Heart right ventricle (tissue), 16 donors: ENCODE data around the gene CLCF1. TPM values are rescaled to one million over a fixed set of nuclear protein-coding genes. Genes with fewer than 3 reads are reported as not detected.

Experiments
- ATAC-seq, 8 donors: fragments of 200-7000 bp; cut with Tn5 transposase; one replicate each; pipeline ENCODE4 v1.9.1; 2020; ENCODE audit warnings: mild to moderate bottlenecking in 8 of 8, moderate library complexity in 8 of 8, moderate number of reproducible peaks in 1 of 8
- DNase-seq, 2 donors: peaks; one replicate each; pipeline ENCODE4 v3.0.0-alpha.2; 2020
- H3K27ac ChIP-seq, 10 donors: fragments of 200-600 bp; sonication (generic) in 2 of 10; one replicate each; pipeline versions ENCODE4 v1.5.0 to v1.8.0; 2020 to 2022; ENCODE audit warnings: mild to moderate bottlenecking in 3 of 10
- H3K27me3 ChIP-seq, 7 donors: fragments of 200-600 bp; one replicate each; pipeline ENCODE4 v1.8.0; 2021 to 2022; ENCODE audit warnings: mild to moderate bottlenecking in 2 of 7
- H3K36me3 ChIP-seq, 9 donors: fragments of 200-600 bp; sonication (generic) in 1 of 9; one replicate each; pipeline versions ENCODE4 v1.5.0 to v1.8.0; 2020 to 2022; ENCODE audit warnings: mild to moderate bottlenecking in 2 of 9
- H3K4me1 ChIP-seq, 9 donors: fragments of 200-600 bp; sonication (generic) in 1 of 9; one replicate each; pipeline versions ENCODE4 v1.5.0 to v1.8.0; 2020 to 2022; ENCODE audit warnings: mild to moderate bottlenecking in 4 of 9
- H3K4me3 ChIP-seq, 10 donors: fragments of 200-600 bp; sonication (generic) in 2 of 10; one replicate each; pipeline versions ENCODE4 v1.5.0 to v1.8.0; 2020 to 2022; ENCODE audit warnings: mild to moderate bottlenecking in 7 of 10, moderate library complexity in 2 of 10
- H3K9me3 ChIP-seq, 11 donors: fragments of 200-600 bp in 10 of 11; sonication (generic) in 2 of 11; one replicate each; pipeline versions ENCODE4 v1.5.0 to v1.8.0; 2013 to 2022; ENCODE audit warnings: mild to moderate bottlenecking in 2 of 11, control low read depth in 1 of 11, moderate library complexity in 1 of 11
- WGBS, 2 donors: extraction: QIAGEN DNeasy Blood & Tissue Kit; methylation state at CpG; one replicate each; pipeline ENCODE4 v1.1.7; 2013; ENCODE audit warnings: inconsistent platforms in 1 of 2; 5-methylcytosine and 5-hydroxymethylcytosine counted together
- intact Hi-C, 10 donors: fragments of 100-400 bp; cut with DNase I; formaldehyde crosslinking; loops; one replicate each; pipeline versions ENCODE4 v1.11.1 to v1.14.2; 2022
- polyA plus RNA-seq, 2 donors: library from polyadenylated mRNA; stranded (reverse); fragments of 200-250 nt; gene quantifications; one replicate each; pipeline ENCODE4 v1.2.3, GENCODE V29; 2013
- total RNA-seq, 10 donors: library from RNA; stranded (reverse); fragmentation: NEBNext Ultra II Directional in 3 of 10; extraction: Animal tissue kit (Norgen Biotek cat#: 25700) in 3 of 10; gene quantifications; one replicate each; pipeline versions ENCODE4 v1.2.1 to v1.2.4, GENCODE V29; 2021 to 2023
- TF ChIP-seq, protein P1 (sequence below), 9 donors: fragments of 200-600 bp; sonication (generic) in 2 of 9; IDR thresholded peaks; one replicate each; pipeline versions ENCODE4 v1.5.0 to v1.8.0; 2021 to 2022; ENCODE audit warnings: antibody characterized with exemption in 9 of 9, mild to moderate bottlenecking in 5 of 9, moderate library complexity in 1 of 9
- donor health status: Arrhythmogenic right ventricular cardiomyopathy.
- donor health status: ischemic (EF 13 %, LVEDD 7.1; RV severe dilation, severe dysfunction).
- donor health status: healthy with polysubstance abuse.
- donor health status: DM: no; HTN: yes; CAD: no.
- donor health status: DM: no; HTN: no; CAD: no.
- donor health status: ischemic (EF 25% LVEDD 6.9; RV normal size, moderate dysfunction).
- donor health status: ischemic (EF 25% LVEDD 5.7; RV mildly dilated, moderate dysfunction).
- donor health status: healthy.
- donor health status: DM: yes; HTN: yes; CAD: no.
- donor health status: Ischemic cardiomyopathy.
- donor health status: ischemic (EF 35%, LVEDD 5.7; RV mildly dilated, moderate dysfunction).
- donor health status: nonischemic (EF 11% LVEDD 7.7; RV severe dilation, severe dysfunction).
- donor health status: DM: yes; HTN: yes; CAD: no.
- donor health status: PGD.
- donor health status: ischemic (EF 29% LVEDD 5.4; RV normal size, mild dysfunction).
- donor health status: nonischemic (EF 23%, LVEDD 6.1; RV moderate dilation, normal function).

Gene CLCF1
- total and polyA plus RNA-seq, 12 donors: 0.31 to 12.3 (median 1.2) TPM

GRCh38 chr11:67382276-67383136, 9.1 kb upstream of the CLCF1 start:
- intact Hi-C loops: loop anchor here in 9 of 10 donors (1.0 to 10.0 kb wide), 12 partner anchors 25 to 300 kb away; partner anchors contain the start of gene GRK2 (in 1 of the 9)
- ATAC-seq: peak; percentile 76 to 91 (median 88)
- WGBS, 2 donors: 40 to 42% methylated on average over 16 of the region's 16 CpGs

DNA sequence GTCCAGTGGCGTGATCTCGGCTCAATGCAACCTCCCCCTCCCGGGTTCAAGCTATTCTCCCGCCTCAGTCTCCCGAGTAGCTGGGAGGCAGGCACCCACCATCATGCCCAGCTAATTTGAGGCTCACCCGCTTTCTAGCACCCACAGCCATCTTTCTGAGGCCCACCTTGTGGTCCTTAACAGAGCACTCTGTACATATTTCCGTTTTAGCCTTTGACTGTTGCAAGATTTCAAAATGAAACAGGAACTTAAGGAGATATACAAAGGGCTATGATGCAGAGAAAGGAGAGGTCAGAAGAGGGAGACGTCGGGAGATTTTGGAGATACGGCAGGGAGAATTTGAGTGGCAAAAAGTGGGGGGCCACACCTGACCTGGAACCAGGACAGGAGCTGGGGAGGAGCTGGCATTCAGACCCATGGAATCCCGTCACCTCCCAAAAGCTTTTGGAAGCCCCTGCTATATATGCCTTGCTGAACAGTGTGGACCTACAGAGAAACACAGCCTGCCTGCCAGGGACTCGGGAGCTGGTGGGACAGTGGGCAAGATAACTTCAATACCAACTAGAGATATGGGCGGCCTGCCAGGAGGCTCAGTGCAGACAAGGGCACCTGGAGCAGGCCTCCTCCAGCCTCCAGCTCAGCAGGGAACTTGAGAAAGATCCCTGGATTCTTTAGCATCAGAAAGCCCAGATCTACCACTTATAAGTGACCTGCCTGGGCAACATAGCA, 8.0 kb upstream of the CLCF1 start:
- H3K9me3 ChIP-seq: no peaks in the 10 kb centered on the region
- TF ChIP-seq, protein P1, sequence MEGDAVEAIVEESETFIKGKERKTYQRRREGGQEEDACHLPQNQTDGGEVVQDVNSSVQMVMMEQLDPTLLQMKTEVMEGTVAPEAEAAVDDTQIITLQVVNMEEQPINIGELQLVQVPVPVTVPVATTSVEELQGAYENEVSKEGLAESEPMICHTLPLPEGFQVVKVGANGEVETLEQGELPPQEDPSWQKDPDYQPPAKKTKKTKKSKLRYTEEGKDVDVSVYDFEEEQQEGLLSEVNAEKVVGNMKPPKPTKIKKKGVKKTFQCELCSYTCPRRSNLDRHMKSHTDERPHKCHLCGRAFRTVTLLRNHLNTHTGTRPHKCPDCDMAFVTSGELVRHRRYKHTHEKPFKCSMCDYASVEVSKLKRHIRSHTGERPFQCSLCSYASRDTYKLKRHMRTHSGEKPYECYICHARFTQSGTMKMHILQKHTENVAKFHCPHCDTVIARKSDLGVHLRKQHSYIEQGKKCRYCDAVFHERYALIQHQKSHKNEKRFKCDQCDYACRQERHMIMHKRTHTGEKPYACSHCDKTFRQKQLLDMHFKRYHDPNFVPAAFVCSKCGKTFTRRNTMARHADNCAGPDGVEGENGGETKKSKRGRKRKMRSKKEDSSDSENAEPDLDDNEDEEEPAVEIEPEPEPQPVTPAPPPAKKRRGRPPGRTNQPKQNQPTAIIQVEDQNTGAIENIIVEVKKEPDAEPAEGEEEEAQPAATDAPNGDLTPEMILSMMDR (IDR thresholded peaks at IDR 0.05): no peak
- H3K4me3 ChIP-seq: peak overlapping the region in 1 of 10 donors; percentile 2
- DNase-seq: no peak
- 77 to 82% methylated on average over 13 of the region's 13 CpGs for WGBS, 2 donors
- peak overlapping the region in 1 of 10 donors; percentile 75 for H3K27ac ChIP-seq
- ATAC-seq: no peak
- peaks cover 0 to 10% (median 0%) of the 10 kb centered on the region in 7 donors for H3K27me3 ChIP-seq
- H3K36me3 ChIP-seq: no peaks in the 10 kb centered on the region
- peaks cover 0 to 36% (median 4%) of the 10 kb centered on the region in 9 donors for H3K4me1 ChIP-seq
- intact Hi-C loops: loop anchor here in 5 of 10 donors (5.0 to 10.0 kb wide), 6 partner anchors 34 to 299 kb away; partner anchors contain the start of gene GRK2 (in 1 of the 5)

More at GRCh38 chr11:67382276-67383136, 9.1 kb upstream of the CLCF1 start:
- Histone ChIP-seq H3K27me3 (peaks cover 0 to 7% (median 0%) of the 10 kb centered on the region in 7 donors), H3K4me1 (peaks cover 0 to 44% (median 4%) of the 10 kb centered on the region in 9 donors), H3K27ac (no peak overlapping the region), H3K36me3 (no peaks in the 10 kb centered on the region), H3K4me3 (no peak overlapping the region), H3K9me3 (no peaks in the 10 kb centered on the region)
- peak; percentile 81 for DNase-seq
- TF ChIP-seq, protein P1 (IDR thresholded peaks at IDR 0.05): peak; percentile 92 to 99 (median 96)

GRCh38 chr11:67379061-67380058, 6.0 kb upstream of the CLCF1 start:
- TF ChIP-seq, protein P1 (IDR thresholded peaks at IDR 0.05): no peak
- H3K9me3 ChIP-seq: no peaks in the 10 kb centered on the region
- intact Hi-C loops: loop anchor here in 5 of 10 donors (5.0 to 10.0 kb wide), 6 partner anchors 32 to 297 kb away; partner anchors contain the start of gene GRK2 (in 1 of the 5)
- no peak overlapping the region for H3K4me3 ChIP-seq
- DNase-seq (no peak), ATAC-seq (no peak)
- H3K4me1 ChIP-seq: peaks cover 0 to 42% (median 4%) of the 10 kb centered on the region in 9 donors
- H3K27me3 ChIP-seq: peaks cover 0 to 15% (median 3%) of the 10 kb centered on the region in 7 donors
- WGBS, 2 donors: 75 to 79% methylated on average over 22 to 23 of the region's 23 CpGs
- no peaks in the 10 kb centered on the region for H3K36me3 ChIP-seq
- H3K27ac ChIP-seq: no peak overlapping the region
